ENCODE data around the gene C16orf78. TPM values are rescaled to one million over a fixed set of nuclear protein-coding genes. Genes with fewer than 3 reads are reported as not detected.

C16orf78 gene
- total and polyA plus RNA-seq, 2 donors (not counting 1 experiment from before 2014, with no cell fraction given), result not detected

- Histone ChIP-seq H3K79me2 (ENCODE audit: control insufficient read depth, insufficient read depth, low read length) (no peaks in the 10 kb centered on the region), H4K20me1 (ENCODE audit: control insufficient read depth, extremely low read depth, insufficient read depth, low read length) (no peaks in the 10 kb centered on the region), H3K9ac (ENCODE audit: insufficient read depth, low read length) (no peak overlapping the region), H3K9me3 (ENCODE audit: control insufficient read depth, insufficient read depth, low read depth, low read length) (no peaks in the 10 kb centered on the region), H3K36me3 (ENCODE audit: control insufficient read depth, insufficient read depth, low read length) (no peaks in the 10 kb centered on the region), H3K27me3 (ENCODE audit: control insufficient read depth, insufficient read depth, low read length) (no peaks in the 10 kb centered on the region), H3K4me2 (ENCODE audit: extremely low read depth, insufficient read depth, low read length) (no peak overlapping the region), H3K4me3 (replicated peaks in 1 of 4; ENCODE audit: control extremely low read depth in 1 of 4, insufficient read depth in 1 of 4, low read depth in 3 of 4, low read length in 4 of 4) (no peak overlapping the region), H3K27ac (ENCODE audit: insufficient read depth, low read length) (no peak overlapping the region), H3K4me1 (ENCODE audit: control insufficient read depth, extremely low read depth, insufficient read depth, low read length) (no peaks in the 10 kb centered on the region), H2AFZ (ENCODE audit: low read length) (no peak overlapping the region)
- no peak for DNase-seq (ENCODE audit: low read depth in 2 of 2)
- TF ChIP-seq CTCF (conservative IDR thresholded peaks at IDR 0.05 in 1 of 2, IDR thresholded peaks at IDR 0.05 in 1 of 2; ENCODE audit: low read depth in 1 of 2, low read length in 2 of 2) (no peak), EZH2 (IDR thresholded peaks at IDR 0.05; ENCODE audit: low read length, missing control alignments) (no peak)
Measured at GRCh38 chr16:49353680-49354079, 19.9 kb upstream of the C16orf78 start.

- H3K27ac ChIP-seq (ENCODE audit: insufficient read depth, low read length), result no peak overlapping the region
- H3K4me2 ChIP-seq (ENCODE audit: extremely low read depth, insufficient read depth, low read length), result no peak overlapping the region
- no peaks in the 10 kb centered on the region for H3K4me1 ChIP-seq (ENCODE audit: control insufficient read depth, extremely low read depth, insufficient read depth, low read length)
- no peaks in the 10 kb centered on the region for H3K36me3 ChIP-seq (ENCODE audit: control insufficient read depth, insufficient read depth, low read length)
- no peaks in the 10 kb centered on the region for H3K79me2 ChIP-seq (ENCODE audit: control insufficient read depth, insufficient read depth, low read length)
- H3K9me3 ChIP-seq (ENCODE audit: control insufficient read depth, insufficient read depth, low read depth, low read length), result no peaks in the 10 kb centered on the region
- H3K27me3 ChIP-seq (ENCODE audit: control insufficient read depth, insufficient read depth, low read length), result no peaks in the 10 kb centered on the region
- no peaks in the 10 kb centered on the region for H4K20me1 ChIP-seq (ENCODE audit: control insufficient read depth, extremely low read depth, insufficient read depth, low read length)
- H2AFZ ChIP-seq (ENCODE audit: low read length), result no peak overlapping the region
- TF ChIP-seq CTCF (conservative IDR thresholded peaks at IDR 0.05 in 1 of 2, IDR thresholded peaks at IDR 0.05 in 1 of 2; ENCODE audit: low read depth in 1 of 2, low read length in 2 of 2) (no peak), EZH2 (IDR thresholded peaks at IDR 0.05; ENCODE audit: low read length, missing control alignments) (no peak)
- no peak overlapping the region for H3K4me3 ChIP-seq (replicated peaks in 1 of 4; ENCODE audit: control extremely low read depth in 1 of 4, insufficient read depth in 1 of 4, low read depth in 3 of 4, low read length in 4 of 4)
- DNase-seq (ENCODE audit: low read depth in 2 of 2), result no peak
- no peak overlapping the region for H3K9ac ChIP-seq (ENCODE audit: insufficient read depth, low read length)
Measured at GRCh38 chr16:49354101-49354500, 19.5 kb upstream of the C16orf78 start.

- TF ChIP-seq CTCF (conservative IDR thresholded peaks at IDR 0.05 in 1 of 2, IDR thresholded peaks at IDR 0.05 in 1 of 2; ENCODE audit: low read depth in 1 of 2, low read length in 2 of 2) (no peak), EZH2 (IDR thresholded peaks at IDR 0.05; ENCODE audit: low read length, missing control alignments) (no peak)
- no peaks in the 10 kb centered on the region for H3K79me2 ChIP-seq (ENCODE audit: control insufficient read depth, insufficient read depth, low read length)
- no peaks in the 10 kb centered on the region for H3K4me1 ChIP-seq (ENCODE audit: control insufficient read depth, extremely low read depth, insufficient read depth, low read length)
- no peaks in the 10 kb centered on the region for H3K36me3 ChIP-seq (ENCODE audit: control insufficient read depth, insufficient read depth, low read length)
- H3K27me3 ChIP-seq (ENCODE audit: control insufficient read depth, insufficient read depth, low read length), result no peaks in the 10 kb centered on the region
- H3K27ac ChIP-seq (ENCODE audit: insufficient read depth, low read length), result no peak overlapping the region
- no peak for DNase-seq (ENCODE audit: low read depth in 2 of 2)
- H4K20me1 ChIP-seq (ENCODE audit: control insufficient read depth, extremely low read depth, insufficient read depth, low read length), result no peaks in the 10 kb centered on the region
- H3K9me3 ChIP-seq (ENCODE audit: control insufficient read depth, insufficient read depth, low read depth, low read length), result no peaks in the 10 kb centered on the region
- H3K4me3 ChIP-seq (replicated peaks in 1 of 4; ENCODE audit: control extremely low read depth in 1 of 4, insufficient read depth in 1 of 4, low read depth in 3 of 4, low read length in 4 of 4), result no peak overlapping the region
- no peak overlapping the region for H2AFZ ChIP-seq (ENCODE audit: low read length)
- H3K9ac ChIP-seq (ENCODE audit: insufficient read depth, low read length), result no peak overlapping the region
- H3K4me2 ChIP-seq (ENCODE audit: extremely low read depth, insufficient read depth, low read length), result no peak overlapping the region
Measured at GRCh38 chr16:49354991-49355390, 18.6 kb upstream of the C16orf78 start.
